ENCODE results near the gene LRRIQ4.
A peak's percentile ranks its signal among the peaks of the same experiment; 100 is the strongest.

Gene LRRIQ4

GRCh38 chr3:169855514-169855913 is 42.8 kb downstream of the LRRIQ4 start:
- DNase-seq (ENCODE audit: low spot score), result no peak

- no peak for DNase-seq (ENCODE audit: low spot score)
These were observed 45.1 kb downstream of the LRRIQ4 start for GRCh38 chr3:169857811-169858210.

- no peak for DNase-seq (ENCODE audit: low spot score)
These were observed 49.2 kb downstream of the LRRIQ4 start for GRCh38 chr3:169861871-169862270.

GRCh38 chr3:169863458-169863899 is 50.8 kb downstream of the LRRIQ4 start:
- peak; percentile 77 for DNase-seq (ENCODE audit: low spot score)

- no peak for DNase-seq (ENCODE audit: low spot score)
These were observed 51.6 kb downstream of the LRRIQ4 start for GRCh38 chr3:169864270-169864669.

- DNase-seq (ENCODE audit: low spot score), result no peak
These were observed 52.6 kb downstream of the LRRIQ4 start for GRCh38 chr3:169865176-169865767.

- DNase-seq (ENCODE audit: low spot score), result no peak
These were observed 55.0 kb downstream of the LRRIQ4 start for GRCh38 chr3:169867584-169868210.

GRCh38 chr3:169868369-169868768 is 55.7 kb downstream of the LRRIQ4 start:
- no peak for DNase-seq (ENCODE audit: low spot score)

GRCh38 chr3:169869484-169870220 is 57.0 kb downstream of the LRRIQ4 start, which contains the start of gene LRRC31:
LRRC31 (minus strand) TSS chr3:169869935; CDS start chr3:169869807, 128 bp downstream.
- no peak for DNase-seq (ENCODE audit: low spot score)

- no peak for DNase-seq (ENCODE audit: low spot score)
These were observed 58.6 kb downstream of the LRRIQ4 start for GRCh38 chr3:169871129-169871886.

GRCh38 chr3:169879013-169879557 is 66.4 kb downstream of the LRRIQ4 start:
- DNase-seq (ENCODE audit: low spot score), result no peak

GRCh38 chr3:169879845-169880575 is 67.3 kb downstream of the LRRIQ4 start:
- no peak for DNase-seq (ENCODE audit: low spot score)

- no peak for DNase-seq (ENCODE audit: low spot score)
These were observed 68.0 kb downstream of the LRRIQ4 start for GRCh38 chr3:169880576-169881250.

- peak; percentile 77 for DNase-seq (ENCODE audit: low spot score)
These were observed 74.0 kb downstream of the LRRIQ4 start for GRCh38 chr3:169886671-169887070.
